HCT116 (cell line): ENCODE data around the gene ABCA6. TPM values are rescaled to one million over a fixed set of nuclear protein-coding genes. Genes with fewer than 3 reads are reported as not detected.

Experiments used
- ATAC-seq: fragments of 200-7000 bp; cut with Tn5 transposase; 2 replicates; pipeline ENCODE4 v1.9.1; 2020; ENCODE audit warnings: mild to moderate bottlenecking, moderate library complexity
- BruUV-seq: library from RNA; stranded (reverse); fragments of 400-500 nt; replicated peaks from 2 replicates; lab custom pipeline; 2021; lab: Mats Ljungman, UMichigan
- CTCF ChIA-PET: fragments of 300-600 bp; sonication (Branson Sonifier 250); formaldehyde crosslinking; loops from one replicate; lab custom pipeline; 2021; ENCODE audit warnings: antibody characterized with exemption; lab: Charles Lee
- POLR2A ChIA-PET: fragments of 300-600, 350-600 bp; sonication (Branson Sonifier 250); formaldehyde crosslinking; loops from one replicate; lab custom pipeline; 2021; ENCODE audit warnings: antibody characterized with exemption; lab: Charles Lee
- RAD21 ChIA-PET, 2 experiments: fragments of 300-600 bp; sonication (Branson Sonifier 250); formaldehyde crosslinking; loops; one replicate each; lab custom pipeline; 2023; ENCODE audit warnings: low total read pairs in 2 of 2; ENCODE audit not compliant: uncharacterized antibody in 2 of 2, unreplicated experiment in 2 of 2, low non-redundant PET in 1 of 2; lab: Charles Lee
- DNase-seq: peaks from one replicate; pipeline ENCODE4 v3.0.0-alpha.2; 2010; ENCODE audit warnings: low read depth, low spot score
- H2AFZ ChIP-seq: fragments of 200-600 bp; shearing (Covaris generic), sonication (generic); 2 replicates; pipeline ENCODE4 v1.6.1; 2017; ENCODE audit warnings: low read depth, mixed run types, mixed read lengths, antibody characterized with exemption, low read length; ENCODE audit not compliant: poor library complexity, severe bottlenecking
- H3K27ac ChIP-seq: 2 replicates; pipeline ENCODE4 v1.5.1; 2012; ENCODE audit warnings: low read depth, low read length
- H3K27me3 ChIP-seq: fragments of 200-600 bp; sonication (generic); 2 replicates; pipeline ENCODE4 v1.6.1; 2016; ENCODE audit warnings: mixed run types, low read length, mixed read lengths; ENCODE audit not compliant: insufficient read depth
- H3K36me3 ChIP-seq, 2 experiments: fragments of 200-500 bp in 1 of 2; fragments of 200-600 bp in 1 of 2; sonication (Bioruptor generic) in 1 of 2; sonication (generic) in 1 of 2; 2 replicates each; pipeline versions ENCODE4 v1.5.1 to v1.6.1; 2014 to 2016; ENCODE audit warnings: low read length in 2 of 2, inconsistent platforms in 1 of 2, mixed read lengths in 1 of 2, mixed run types in 1 of 2; ENCODE audit not compliant: insufficient read depth in 2 of 2, control insufficient read depth in 1 of 2
- H3K4me1 ChIP-seq, 2 experiments: fragments of 200-600 bp in 1 of 2; sonication (generic) in 1 of 2; 2 replicates each; pipeline versions ENCODE4 v1.5.1 to v1.6.1; 2012 to 2017; ENCODE audit warnings: low read length in 2 of 2, inconsistent platforms in 1 of 2, mild to moderate bottlenecking in 1 of 2, mixed read lengths in 1 of 2, mixed run types in 1 of 2, moderate library complexity in 1 of 2; ENCODE audit not compliant: insufficient read depth in 2 of 2, control insufficient read depth in 1 of 2
- H3K4me2 ChIP-seq: fragments of 200-600 bp; sonication (generic); 2 replicates; pipeline ENCODE4 v1.6.1; 2017; ENCODE audit warnings: mixed run types, low read length, mixed read lengths
- H3K4me3 ChIP-seq, 2 experiments: fragments of 200-600 bp in 1 of 2; sonication (generic) in 1 of 2; replicated peaks in 1 of 2; 2 replicates each; pipeline ENCODE4 v1.5.1; 2011 to 2016; ENCODE audit warnings: low read length in 2 of 2, control low read depth in 1 of 2, low read depth in 1 of 2, mild to moderate bottlenecking in 1 of 2, mixed read lengths in 1 of 2, mixed run types in 1 of 2
- H3K79me2 ChIP-seq: fragments of 200-600 bp; sonication (generic); 2 replicates; pipeline ENCODE4 v1.6.1; 2017; ENCODE audit warnings: mild to moderate bottlenecking, mixed run types, low read length, moderate library complexity, mixed read lengths; ENCODE audit not compliant: insufficient read depth
- H3K9ac ChIP-seq: fragments of 200-600 bp; sonication (generic); 2 replicates; pipeline ENCODE4 v1.6.1; 2016; ENCODE audit warnings: low read length, mixed read lengths
- H3K9me2 ChIP-seq: fragments of 200-600 bp; sonication (generic), shearing (Covaris generic); 2 replicates; pipeline ENCODE4 v1.6.1; 2017; ENCODE audit warnings: mixed run types, mild to moderate bottlenecking, moderate library complexity; ENCODE audit not compliant: insufficient read depth
- H3K9me3 ChIP-seq, 2 experiments: fragments of 200-500 bp in 1 of 2; fragments of 200-600 bp in 1 of 2; sonication (Bioruptor generic) in 1 of 2; sonication (generic) in 1 of 2; 2 replicates each; pipeline ENCODE4 v1.6.1; 2014 to 2017; ENCODE audit warnings: low read length in 2 of 2, mixed read lengths in 2 of 2, inconsistent platforms in 1 of 2, low read depth in 1 of 2, mild to moderate bottlenecking in 1 of 2, mixed run types in 1 of 2, moderate library complexity in 1 of 2; ENCODE audit not compliant: control insufficient read depth in 1 of 2, insufficient read depth in 1 of 2
- H4K20me1 ChIP-seq: fragments of 200-600 bp; sonication (generic), shearing (Covaris generic); 2 replicates; pipeline ENCODE4 v1.6.1; 2017; ENCODE audit warnings: mixed run types, mild to moderate bottlenecking, moderate library complexity; ENCODE audit not compliant: insufficient read depth
- CEBPB ChIP-seq: IDR thresholded peaks from 2 replicates; pipeline ENCODE4 v1.6.1; 2012; ENCODE audit warnings: low read depth
- EGR1 ChIP-seq: IDR thresholded peaks from 2 replicates; pipeline ENCODE4 v1.6.1; 2012; ENCODE audit warnings: low read depth
- FOSL1 ChIP-seq: IDR thresholded peaks from 2 replicates; pipeline ENCODE4 v1.6.1; 2012; ENCODE audit warnings: low read depth
- POLR2A ChIP-seq: IDR thresholded peaks from 2 replicates; pipeline ENCODE4 v1.7.0; 2011; ENCODE audit warnings: borderline replicate concordance; ENCODE audit not compliant: insufficient read depth, insufficient read length; ENCODE audit errors: extremely low read depth
- SP1 ChIP-seq: IDR thresholded peaks from 2 replicates; pipeline ENCODE4 v1.6.1; 2012; ENCODE audit warnings: low read depth
- TCF7L2 ChIP-seq: IDR thresholded peaks from 2 replicates; pipeline ENCODE4 v1.7.0; 2011; ENCODE audit warnings: borderline replicate concordance, inconsistent platforms; ENCODE audit not compliant: insufficient read depth, insufficient read length; ENCODE audit errors: extremely low read depth
- ZNF274 ChIP-seq: fragments of 200-500 bp; sonication (Bioruptor generic); IDR thresholded peaks from 2 replicates; pipeline ENCODE4 v1.6.1; 2014; ENCODE audit warnings: mild to moderate bottlenecking, low read depth, low read length, inconsistent platforms
- intact Hi-C: fragments of 100-400 bp; cut with micrococcal nuclease; formaldehyde crosslinking; loops from 2 replicates; pipeline ENCODE4 v1.10.0; 2022
- total RNA-seq: library from RNA; stranded (reverse); gene quantifications from one replicate; pipeline ENCODE4 v1.2.1, GENCODE V29; 2021; ENCODE audit not compliant: unreplicated experiment
- TF ChIP-seq, protein P1 (sequence below): IDR thresholded peaks from 2 replicates; pipeline ENCODE4 v1.6.1; 2012; ENCODE audit warnings: low read depth
- TF ChIP-seq, protein P2 (sequence below): IDR thresholded peaks from 2 replicates; pipeline ENCODE4 v1.6.1; 2012
- TF ChIP-seq, protein P3 (sequence below): IDR thresholded peaks from 2 replicates; pipeline ENCODE4 v1.6.1; 2012

Gene ABCA6
- total RNA-seq, 1 experiment from 2014 or later = 0.44 TPM

DNA sequence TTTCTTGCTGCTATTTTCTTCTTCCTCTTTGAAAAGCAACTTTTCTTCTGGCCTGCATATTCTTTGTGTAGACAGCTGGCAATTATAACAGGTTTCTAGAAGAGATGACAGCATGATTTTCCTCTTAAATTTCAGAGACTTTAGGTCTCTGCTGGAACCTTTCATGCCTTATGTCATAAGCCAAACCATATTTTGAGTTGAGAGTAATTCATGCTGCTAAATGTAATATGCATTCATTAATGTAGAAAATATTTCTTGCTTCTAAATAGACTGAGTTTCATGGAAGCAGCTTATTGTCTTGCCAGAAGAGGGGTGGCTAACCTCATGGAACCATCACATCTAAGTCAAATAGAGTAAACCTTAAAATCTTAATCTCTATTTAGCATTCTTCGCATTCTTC, 55.1 kb downstream of the ABCA6 start:
- no peak for ATAC-seq
- no peaks in the 10 kb centered on the region for H4K20me1 ChIP-seq
- POLR2A ChIA-PET = no interaction called here
- TF ChIP-seq, protein P1, sequence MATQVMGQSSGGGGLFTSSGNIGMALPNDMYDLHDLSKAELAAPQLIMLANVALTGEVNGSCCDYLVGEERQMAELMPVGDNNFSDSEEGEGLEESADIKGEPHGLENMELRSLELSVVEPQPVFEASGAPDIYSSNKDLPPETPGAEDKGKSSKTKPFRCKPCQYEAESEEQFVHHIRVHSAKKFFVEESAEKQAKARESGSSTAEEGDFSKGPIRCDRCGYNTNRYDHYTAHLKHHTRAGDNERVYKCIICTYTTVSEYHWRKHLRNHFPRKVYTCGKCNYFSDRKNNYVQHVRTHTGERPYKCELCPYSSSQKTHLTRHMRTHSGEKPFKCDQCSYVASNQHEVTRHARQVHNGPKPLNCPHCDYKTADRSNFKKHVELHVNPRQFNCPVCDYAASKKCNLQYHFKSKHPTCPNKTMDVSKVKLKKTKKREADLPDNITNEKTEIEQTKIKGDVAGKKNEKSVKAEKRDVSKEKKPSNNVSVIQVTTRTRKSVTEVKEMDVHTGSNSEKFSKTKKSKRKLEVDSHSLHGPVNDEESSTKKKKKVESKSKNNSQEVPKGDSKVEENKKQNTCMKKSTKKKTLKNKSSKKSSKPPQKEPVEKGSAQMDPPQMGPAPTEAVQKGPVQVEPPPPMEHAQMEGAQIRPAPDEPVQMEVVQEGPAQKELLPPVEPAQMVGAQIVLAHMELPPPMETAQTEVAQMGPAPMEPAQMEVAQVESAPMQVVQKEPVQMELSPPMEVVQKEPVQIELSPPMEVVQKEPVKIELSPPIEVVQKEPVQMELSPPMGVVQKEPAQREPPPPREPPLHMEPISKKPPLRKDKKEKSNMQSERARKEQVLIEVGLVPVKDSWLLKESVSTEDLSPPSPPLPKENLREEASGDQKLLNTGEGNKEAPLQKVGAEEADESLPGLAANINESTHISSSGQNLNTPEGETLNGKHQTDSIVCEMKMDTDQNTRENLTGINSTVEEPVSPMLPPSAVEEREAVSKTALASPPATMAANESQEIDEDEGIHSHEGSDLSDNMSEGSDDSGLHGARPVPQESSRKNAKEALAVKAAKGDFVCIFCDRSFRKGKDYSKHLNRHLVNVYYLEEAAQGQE = no peak
- TF ChIP-seq TCF7L2 = no peak
- TF ChIP-seq, protein P2, sequence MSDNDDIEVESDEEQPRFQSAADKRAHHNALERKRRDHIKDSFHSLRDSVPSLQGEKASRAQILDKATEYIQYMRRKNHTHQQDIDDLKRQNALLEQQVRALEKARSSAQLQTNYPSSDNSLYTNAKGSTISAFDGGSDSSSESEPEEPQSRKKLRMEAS = no peak
- TF ChIP-seq ZNF274 = no peak
- no peak for TF ChIP-seq CEBPB
- no peak for TF ChIP-seq SP1
- no peak for TF ChIP-seq FOSL1
- TF ChIP-seq, protein P3, sequence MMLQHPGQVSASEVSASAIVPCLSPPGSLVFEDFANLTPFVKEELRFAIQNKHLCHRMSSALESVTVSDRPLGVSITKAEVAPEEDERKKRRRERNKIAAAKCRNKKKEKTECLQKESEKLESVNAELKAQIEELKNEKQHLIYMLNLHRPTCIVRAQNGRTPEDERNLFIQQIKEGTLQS = no peak
- no peak for TF ChIP-seq EGR1
- TF ChIP-seq POLR2A = no peak
- TF ChIP-seq, all 23 proteins: peak for 0
- no peaks in the 10 kb centered on the region; a peak in 1 of 4 replicates for H3K4me1 ChIP-seq
- H3K79me2 ChIP-seq = no peaks in the 10 kb centered on the region
- H3K9me3 ChIP-seq = peaks cover 0 to 6% of the 10 kb centered on the region in 2 experiments; a peak in 1 of 4 replicates
- no peak overlapping the region for H2AFZ ChIP-seq
- BruUV-seq = no TSS peak
- no peak overlapping the region for H3K4me2 ChIP-seq
- H3K27ac ChIP-seq = no peak overlapping the region
- no peak for DNase-seq
- CTCF ChIA-PET = no interaction called here
- H3K4me3 ChIP-seq = no peak overlapping the region
- no peaks in the 10 kb centered on the region for H3K9me2 ChIP-seq
- no peaks in the 10 kb centered on the region for H3K27me3 ChIP-seq
- no peak overlapping the region for H3K9ac ChIP-seq
- RAD21 ChIA-PET = no interaction called here
- H3K36me3 ChIP-seq = no peaks in the 10 kb centered on the region
- intact Hi-C loops = no loop called here
